SK-N-SH (cell line): ENCODE results near the gene DNASE2B. TPM values are rescaled to one million over a fixed set of nuclear protein-coding genes. Genes with fewer than 3 reads are reported as not detected.

Experiments
- CTCF ChIA-PET: fragments of 300-600, 350-600 bp; formaldehyde crosslinking; extraction: SDS; loops from one replicate; lab custom pipeline; 2021; lab: Yijun Ruan, JAX
- POLR2A ChIA-PET: fragments of 350-600 bp; sonication (Branson Sonifier 250); formaldehyde crosslinking; extraction: SDS; loops from one replicate; lab custom pipeline; 2020; ENCODE audit warnings: antibody characterized with exemption, inconsistent platforms; lab: Yijun Ruan, JAX
- DNase-seq: peaks from one replicate; pipeline ENCODE4 v3.0.0; 2012
- H2AFZ ChIP-seq: fragments of 200-600 bp; sonication (generic); 2 replicates; pipeline ENCODE4 v1.8.1; 2016; ENCODE audit warnings: antibody characterized with exemption, mild to moderate bottlenecking, low read depth
- H3F3A ChIP-seq: fragments of 200-600 bp; sonication (generic); replicated peaks from 2 replicates; pipeline ENCODE3; 2016; ENCODE audit warnings: antibody characterized with exemption, mild to moderate bottlenecking; ENCODE audit not compliant: insufficient read depth
- H3K27ac ChIP-seq, 2 experiments: fragments of 200-500 bp in 1 of 2; fragments of 200-600 bp in 1 of 2; sonication (Bioruptor generic) in 1 of 2; sonication (generic), shearing (Covaris generic) in 1 of 2; 2 replicates each; pipeline versions ENCODE4 v1.5.1 to v1.6.1; 2014 to 2016; ENCODE audit warnings: low read depth in 2 of 2, inconsistent platforms in 1 of 2, low read length in 1 of 2, mild to moderate bottlenecking in 1 of 2, mixed read lengths in 1 of 2
- H3K27me3 ChIP-seq: fragments of 200-600 bp; sonication (generic), shearing (Covaris generic); 2 replicates; pipeline ENCODE4 v1.6.1; 2016; ENCODE audit warnings: mixed run types; ENCODE audit not compliant: insufficient read depth
- H3K36me3 ChIP-seq, 2 experiments: fragments of 200-500 bp in 1 of 2; fragments of 200-600 bp in 1 of 2; sonication (Bioruptor generic) in 1 of 2; sonication (generic) in 1 of 2; replicated peaks in 1 of 2; 2 replicates each; pipeline versions ENCODE3 to v1.5.1; 2014 to 2016; ENCODE audit warnings: low read length in 1 of 2, mild to moderate bottlenecking in 1 of 2; ENCODE audit not compliant: insufficient read depth in 2 of 2, control insufficient read depth in 1 of 2
- H3K4me1 ChIP-seq, 2 experiments: fragments of 200-500 bp in 1 of 2; fragments of 200-600 bp in 1 of 2; sonication (Bioruptor generic) in 1 of 2; sonication (generic), shearing (Covaris generic) in 1 of 2; 2 replicates each; pipeline versions ENCODE4 v1.5.1 to v1.6.1; 2014 to 2016; ENCODE audit warnings: low read depth in 1 of 2, low read length in 1 of 2, mixed run types in 1 of 2; ENCODE audit not compliant: insufficient read depth in 2 of 2, control insufficient read depth in 1 of 2
- H3K4me2 ChIP-seq: fragments of 200-600 bp; sonication (generic), shearing (Covaris generic); 2 replicates; pipeline ENCODE4 v1.6.1; 2017; ENCODE audit warnings: mixed run types
- H3K4me3 ChIP-seq, 2 experiments: fragments of 200-500 bp in 1 of 2; fragments of 200-600 bp in 1 of 2; sonication (Bioruptor generic) in 1 of 2; sonication (generic), shearing (Covaris generic) in 1 of 2; 2 replicates each; pipeline versions ENCODE4 v1.5.1 to v1.8.1; 2014 to 2016; ENCODE audit warnings: low read depth in 2 of 2, inconsistent platforms in 1 of 2, low read length in 1 of 2, mild to moderate bottlenecking in 1 of 2, mixed read lengths in 1 of 2, moderate library complexity in 1 of 2
- H3K79me2 ChIP-seq: fragments of 200-600 bp; sonication (generic); 2 replicates; pipeline ENCODE4 v1.8.1; 2017; ENCODE audit warnings: mild to moderate bottlenecking; ENCODE audit not compliant: insufficient read depth
- H3K9ac ChIP-seq: fragments of 200-600 bp; sonication (generic); 2 replicates; pipeline ENCODE4 v1.6.1; 2017; ENCODE audit warnings: mixed run types
- H3K9me2 ChIP-seq: fragments of 200-600 bp; sonication (generic); 2 replicates; pipeline ENCODE4 v1.6.1; 2017; ENCODE audit warnings: mixed run types
- H3K9me3 ChIP-seq: fragments of 200-600 bp; sonication (generic); 2 replicates; pipeline ENCODE4 v1.6.1; 2017; ENCODE audit warnings: mixed run types, mild to moderate bottlenecking, moderate library complexity
- H4K20me1 ChIP-seq: fragments of 200-600 bp; sonication (generic); 2 replicates; pipeline ENCODE4 v1.6.1; 2017; ENCODE audit warnings: mild to moderate bottlenecking, mixed run types; ENCODE audit not compliant: insufficient read depth
- CTCF ChIP-seq: fragments of 200-600 bp; sonication (generic); IDR thresholded peaks from 2 replicates; pipeline ENCODE4 v1.6.1; 2017; ENCODE audit warnings: antibody characterized with exemption, mild to moderate bottlenecking, moderate library complexity
- ELF1 ChIP-seq: IDR thresholded peaks from 2 replicates; pipeline ENCODE4 v1.4.0; 2012
- EP300 ChIP-seq, 2 experiments: IDR thresholded peaks; 2 replicates each; pipeline versions ENCODE4 v1.4.0 to v1.6.1; 2012; ENCODE audit warnings: borderline replicate concordance in 1 of 2, low read depth in 1 of 2, low read length in 1 of 2
- EZH2phosphoT487 ChIP-seq: fragments of 200-600 bp; sonication (generic); IDR thresholded peaks from 2 replicates; pipeline ENCODE4 v1.6.1; 2017; ENCODE audit warnings: low read depth, mixed run types, mild to moderate bottlenecking, antibody characterized with exemption, moderate library complexity, borderline replicate concordance
- FOXJ3 ChIP-seq: sonication (generic); formaldehyde crosslinking; IDR thresholded peaks from 2 replicates; pipeline ENCODE4 v1.5.1; 2020; ENCODE audit warnings: mild to moderate bottlenecking, missing genetic modification reagents
- JUND ChIP-seq: IDR thresholded peaks from 2 replicates; pipeline ENCODE4 v1.4.0; 2012
- MAX ChIP-seq: IDR thresholded peaks from 2 replicates; pipeline ENCODE4 v1.4.0; 2012; ENCODE audit warnings: low read depth
- MXI1 ChIP-seq: IDR thresholded peaks from 2 replicates; pipeline ENCODE4 v1.6.1; 2012; ENCODE audit warnings: mild to moderate bottlenecking, low read depth, low read length, improper control_type of control experiment
- RCOR1 ChIP-seq: fragments of 150-350 bp; IDR thresholded peaks from 2 replicates; pipeline ENCODE4 v1.6.1; 2017; ENCODE audit warnings: antibody characterized with exemption, low read length
- SIN3A ChIP-seq: IDR thresholded peaks from 2 replicates; pipeline ENCODE4 v1.6.1; 2012; ENCODE audit warnings: low read depth, mild to moderate bottlenecking, low read length, moderate library complexity, borderline replicate concordance
- SMC3 ChIP-seq: IDR thresholded peaks from 2 replicates; pipeline ENCODE4 v1.6.1; 2012; ENCODE audit warnings: low read depth, low read length, improper control_type of control experiment
- TCF12 ChIP-seq: IDR thresholded peaks from 2 replicates; pipeline ENCODE4 v1.4.0; 2012
- TEAD4 ChIP-seq: IDR thresholded peaks from 2 replicates; pipeline ENCODE4 v1.4.0; 2012; ENCODE audit warnings: mild to moderate bottlenecking, borderline replicate concordance; ENCODE audit not compliant: insufficient read depth
- WGBS: methylation state at CpG from one replicate; pipeline ENCODE4 v1.1.6; 2017; ENCODE audit warnings: low lambda C conversion rate; 5-methylcytosine and 5-hydroxymethylcytosine counted together
- polyA plus RNA-seq, 3 experiments: library from polyadenylated mRNA; depleted of rRNA; stranded (reverse); fragments of >200 nt; gene quantifications; 2 replicates each; pipeline ENCODE4 v1.2.3, GENCODE V29; 2012
- TF ChIP-seq, protein P1 (sequence below): IDR thresholded peaks from 2 replicates; pipeline ENCODE4 v1.6.1; 2012; ENCODE audit warnings: mild to moderate bottlenecking, low read depth, low read length, moderate library complexity
- TF ChIP-seq, protein P2 (sequence below): IDR thresholded peaks from 2 replicates; pipeline ENCODE4 v1.4.0; 2012; ENCODE audit warnings: low read depth, borderline replicate concordance

Gene DNASE2B
- polyA plus RNA-seq, 1 of the 3 experiments (the other 2 are of a cell fraction) = 0.03 TPM

- WGBS = 66% methylated on average over 4 of the region's 4 CpGs
- H4K20me1 ChIP-seq = no peaks in the 10 kb centered on the region
- no peak for DNase-seq
- no peaks in the 10 kb centered on the region for H3K9me3 ChIP-seq
- no peaks in the 10 kb centered on the region for H3K27me3 ChIP-seq
- H3K36me3 ChIP-seq = no peaks in the 10 kb centered on the region
- TF ChIP-seq, protein P1, sequence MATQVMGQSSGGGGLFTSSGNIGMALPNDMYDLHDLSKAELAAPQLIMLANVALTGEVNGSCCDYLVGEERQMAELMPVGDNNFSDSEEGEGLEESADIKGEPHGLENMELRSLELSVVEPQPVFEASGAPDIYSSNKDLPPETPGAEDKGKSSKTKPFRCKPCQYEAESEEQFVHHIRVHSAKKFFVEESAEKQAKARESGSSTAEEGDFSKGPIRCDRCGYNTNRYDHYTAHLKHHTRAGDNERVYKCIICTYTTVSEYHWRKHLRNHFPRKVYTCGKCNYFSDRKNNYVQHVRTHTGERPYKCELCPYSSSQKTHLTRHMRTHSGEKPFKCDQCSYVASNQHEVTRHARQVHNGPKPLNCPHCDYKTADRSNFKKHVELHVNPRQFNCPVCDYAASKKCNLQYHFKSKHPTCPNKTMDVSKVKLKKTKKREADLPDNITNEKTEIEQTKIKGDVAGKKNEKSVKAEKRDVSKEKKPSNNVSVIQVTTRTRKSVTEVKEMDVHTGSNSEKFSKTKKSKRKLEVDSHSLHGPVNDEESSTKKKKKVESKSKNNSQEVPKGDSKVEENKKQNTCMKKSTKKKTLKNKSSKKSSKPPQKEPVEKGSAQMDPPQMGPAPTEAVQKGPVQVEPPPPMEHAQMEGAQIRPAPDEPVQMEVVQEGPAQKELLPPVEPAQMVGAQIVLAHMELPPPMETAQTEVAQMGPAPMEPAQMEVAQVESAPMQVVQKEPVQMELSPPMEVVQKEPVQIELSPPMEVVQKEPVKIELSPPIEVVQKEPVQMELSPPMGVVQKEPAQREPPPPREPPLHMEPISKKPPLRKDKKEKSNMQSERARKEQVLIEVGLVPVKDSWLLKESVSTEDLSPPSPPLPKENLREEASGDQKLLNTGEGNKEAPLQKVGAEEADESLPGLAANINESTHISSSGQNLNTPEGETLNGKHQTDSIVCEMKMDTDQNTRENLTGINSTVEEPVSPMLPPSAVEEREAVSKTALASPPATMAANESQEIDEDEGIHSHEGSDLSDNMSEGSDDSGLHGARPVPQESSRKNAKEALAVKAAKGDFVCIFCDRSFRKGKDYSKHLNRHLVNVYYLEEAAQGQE = no peak
- TF ChIP-seq MAX = no peak
- no peak for TF ChIP-seq MXI1
- TF ChIP-seq SMC3 = no peak
- no peak for TF ChIP-seq FOXJ3 (CRISPR knock-in tag)
- no peak for TF ChIP-seq JUND
- TF ChIP-seq, protein P2, sequence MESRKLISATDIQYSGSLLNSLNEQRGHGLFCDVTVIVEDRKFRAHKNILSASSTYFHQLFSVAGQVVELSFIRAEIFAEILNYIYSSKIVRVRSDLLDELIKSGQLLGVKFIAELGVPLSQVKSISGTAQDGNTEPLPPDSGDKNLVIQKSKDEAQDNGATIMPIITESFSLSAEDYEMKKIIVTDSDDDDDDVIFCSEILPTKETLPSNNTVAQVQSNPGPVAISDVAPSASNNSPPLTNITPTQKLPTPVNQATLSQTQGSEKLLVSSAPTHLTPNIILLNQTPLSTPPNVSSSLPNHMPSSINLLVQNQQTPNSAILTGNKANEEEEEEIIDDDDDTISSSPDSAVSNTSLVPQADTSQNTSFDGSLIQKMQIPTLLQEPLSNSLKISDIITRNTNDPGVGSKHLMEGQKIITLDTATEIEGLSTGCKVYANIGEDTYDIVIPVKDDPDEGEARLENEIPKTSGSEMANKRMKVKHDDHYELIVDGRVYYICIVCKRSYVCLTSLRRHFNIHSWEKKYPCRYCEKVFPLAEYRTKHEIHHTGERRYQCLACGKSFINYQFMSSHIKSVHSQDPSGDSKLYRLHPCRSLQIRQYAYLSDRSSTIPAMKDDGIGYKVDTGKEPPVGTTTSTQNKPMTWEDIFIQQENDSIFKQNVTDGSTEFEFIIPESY = no peak
- TF ChIP-seq, all 33 proteins: peak for 0
- H2AFZ ChIP-seq = no peak overlapping the region
- no peaks in the 10 kb centered on the region for H3K9me2 ChIP-seq
- ChIA-PET CTCF (no interaction called here), POLR2A (no interaction called here)
- H3F3A ChIP-seq = no peaks in the 10 kb centered on the region
- no peak overlapping the region for H3K9ac ChIP-seq
- H3K4me2 ChIP-seq = no peak overlapping the region
- H3K79me2 ChIP-seq = no peaks in the 10 kb centered on the region
- no peak overlapping the region for H3K27ac ChIP-seq
- H3K4me3 ChIP-seq = no peak overlapping the region
- peaks cover under 1 to 12% of the 10 kb centered on the region in 2 experiments; a peak in 3 of 4 replicates for H3K4me1 ChIP-seq
Measured at GRCh38 chr1:84358695-84359094, 39.6 kb upstream of the DNASE2B start.

DNA sequence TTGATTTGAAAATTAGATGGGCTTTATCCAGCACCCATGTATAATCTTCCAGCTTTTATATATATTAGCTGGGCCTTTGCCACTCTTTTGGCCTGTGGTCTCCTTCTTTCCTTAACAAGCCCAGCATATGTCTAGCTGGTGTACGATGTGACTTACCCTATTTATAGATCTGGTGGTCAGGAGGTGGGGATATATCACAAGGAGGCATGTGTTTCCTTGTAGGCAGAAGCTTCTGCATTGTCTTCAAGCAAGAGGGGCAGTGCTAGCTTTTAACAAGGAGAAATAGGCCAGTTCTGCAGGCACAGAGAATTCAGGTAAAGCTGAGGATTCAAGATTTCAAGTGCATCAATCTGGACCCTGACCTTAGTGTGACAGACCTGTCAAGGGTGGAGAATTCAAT, 38.0 kb upstream of the DNASE2B start:
- H3K36me3 ChIP-seq = no peaks in the 10 kb centered on the region
- H3K9me3 ChIP-seq = no peaks in the 10 kb centered on the region
- no peak overlapping the region for H2AFZ ChIP-seq
- H3K27me3 ChIP-seq = no peaks in the 10 kb centered on the region
- H3K4me1 ChIP-seq = peaks cover 0 to 10% of the 10 kb centered on the region in 2 experiments; a peak in 2 of 4 replicates
- ChIA-PET CTCF (no interaction called here), POLR2A (no interaction called here)
- no peak for TF ChIP-seq EZH2phosphoT487
- no peak for TF ChIP-seq ELF1
- TF ChIP-seq TCF12 = no peak
- no peak for TF ChIP-seq SIN3A
- no peak for TF ChIP-seq CTCF
- no peak for TF ChIP-seq SMC3
- TF ChIP-seq EP300 (IDR thresholded peaks at IDR 0.05; ENCODE audit: borderline replicate concordance in 1 of 2, low read depth in 1 of 2, low read length in 1 of 2) = no peak
- no peak for TF ChIP-seq RCOR1
- TF ChIP-seq TEAD4 = no peak
- H3K9ac ChIP-seq = no peak overlapping the region
- no peak overlapping the region for H3K4me3 ChIP-seq
- no peaks in the 10 kb centered on the region for H3K9me2 ChIP-seq
- no peak overlapping the region for H3K27ac ChIP-seq
- peaks cover 5% of the 10 kb centered on the region for H3F3A ChIP-seq
- DNase-seq = no peak
- 77% methylated on average over 1 of the region's 1 CpG for WGBS
- no peaks in the 10 kb centered on the region for H4K20me1 ChIP-seq
- H3K4me2 ChIP-seq = no peak overlapping the region
- no peaks in the 10 kb centered on the region for H3K79me2 ChIP-seq
